HepG2 (cell line): ENCODE data around the gene INO80B. TPM values are rescaled to one million over a fixed set of nuclear protein-coding genes. Genes with fewer than 3 reads are reported as not detected.

Experiments used
- AGO1 ChIP-seq: fragments of 200-400 bp; formaldehyde crosslinking; IDR thresholded peaks from 2 replicates; pipeline ENCODE4 v1.6.1; 2017; ENCODE audit warnings: mild to moderate bottlenecking, low read depth, low read length, moderate library complexity; ENCODE audit not compliant: poor library complexity, severe bottlenecking
- DBP ChIP-seq: sonication (generic); formaldehyde crosslinking; IDR thresholded peaks from 2 replicates; pipeline ENCODE4 v1.4.0; 2020; ENCODE audit warnings: missing genetic modification reagents; ENCODE audit errors: not compliant biosample characterization
- MEIS2 ChIP-seq: sonication (generic); formaldehyde crosslinking; IDR thresholded peaks from 2 replicates; pipeline ENCODE4 v1.9.0; 2021; ENCODE audit warnings: mild to moderate bottlenecking, missing genetic modification reagents
- MIXL1 ChIP-seq: IDR thresholded peaks from 2 replicates; pipeline ENCODE4 v1.6.1; 2016
- MTF2 ChIP-seq: sonication (generic); formaldehyde crosslinking; IDR thresholded peaks from 2 replicates; pipeline ENCODE4 v1.5.0; 2020; ENCODE audit warnings: missing genetic modification reagents, borderline replicate concordance
- ONECUT2 ChIP-seq: sonication (generic); formaldehyde crosslinking; IDR thresholded peaks from 2 replicates; pipeline ENCODE4 v1.4.0; 2020; ENCODE audit warnings: missing genetic modification reagents
- POLR2A ChIP-seq, 2 experiments: IDR thresholded peaks; 2 replicates each; pipeline ENCODE4 v1.6.1; 2011; ENCODE audit warnings: low read depth in 2 of 2, low read length in 2 of 2, mild to moderate bottlenecking in 1 of 2, moderate library complexity in 1 of 2; ENCODE audit not compliant: insufficient read depth in 1 of 2
- SMAD9 ChIP-seq: sonication (generic); formaldehyde crosslinking; IDR thresholded peaks from 2 replicates; pipeline ENCODE4 v1.5.1; 2020; ENCODE audit warnings: mild to moderate bottlenecking, missing genetic modification reagents
- STAG1 ChIP-seq: sonication (generic); formaldehyde crosslinking; IDR thresholded peaks from 2 replicates; pipeline ENCODE4 v1.4.0; 2020; ENCODE audit warnings: missing genetic modification reagents
- ZBED4 ChIP-seq: sonication (generic); formaldehyde crosslinking; IDR thresholded peaks from 2 replicates; pipeline ENCODE4 v1.4.0; 2020; ENCODE audit warnings: missing genetic modification reagents, borderline replicate concordance
- ZBTB43 ChIP-seq: sonication (generic); formaldehyde crosslinking; conservative IDR thresholded peaks from 2 replicates; pipeline ENCODE4 v1.4.0; 2020; ENCODE audit warnings: missing genetic modification reagents
- ZMAT5 ChIP-seq: sonication (generic); formaldehyde crosslinking; IDR thresholded peaks from 2 replicates; pipeline ENCODE4 v1.5.0; 2020; ENCODE audit warnings: mild to moderate bottlenecking, low read depth, missing genetic modification reagents, borderline replicate concordance
- ZNF34 ChIP-seq: sonication (generic); formaldehyde crosslinking; IDR thresholded peaks from 2 replicates; pipeline ENCODE4 v1.4.0; 2020; ENCODE audit warnings: mild to moderate bottlenecking, missing genetic modification reagents, borderline replicate concordance
- ZNF747 ChIP-seq: sonication (generic); formaldehyde crosslinking; IDR thresholded peaks from 2 replicates; pipeline ENCODE4 v1.8.1; 2023; ENCODE audit warnings: missing genetic modification reagents, mild to moderate bottlenecking, borderline replicate concordance
- ZNF768 ChIP-seq: sonication (generic); formaldehyde crosslinking; IDR thresholded peaks from 2 replicates; pipeline ENCODE4 v1.4.0; 2020; ENCODE audit warnings: missing genetic modification reagents
- polyA plus RNA-seq, 8 experiments: library from polyadenylated mRNA; depleted of rRNA in 3 of 8; stranded (reverse) in 7 of 8; unstranded in 1 of 8; fragments of >200 nt; fragmentation: Illumina TruSeq in 4 of 8; extraction: Trizol in 4 of 8; gene quantifications; 2 replicates each; pipeline versions ENCODE4 v1.2.1 to v1.2.3, GENCODE V29; 2011 to 2016; ENCODE audit warnings: low read depth in 4 of 8, missing spikeins in 1 of 8, mixed read lengths in 1 of 8; ENCODE audit not compliant: insufficient read depth in 1 of 8
- total RNA-seq, 5 experiments: library from RNA; depleted of rRNA; stranded (reverse); fragments of >200 nt; fragmentation: Illumina TruSeq; extraction: Trizol; gene quantifications; 2 replicates each; pipeline ENCODE4 v1.2.3, GENCODE V29; 2016; ENCODE audit warnings: low read depth in 1 of 5

The INO80B gene
- total and polyA plus RNA-seq, 2 of the 13 experiments (the other 11 are each of a cell fraction or from before 2014, with no cell fraction given): 6.2 to 14.5 TPM

GRCh38 chr2:74423231-74424095 lies 31.4 kb upstream of the INO80B start (continued):
- no peak for TF ChIP-seq ZMAT5 (CRISPR knock-in tag)
- no peak for TF ChIP-seq MEIS2 (CRISPR knock-in tag)
- no peak for TF ChIP-seq STAG1 (CRISPR knock-in tag)
- TF ChIP-seq POLR2A (IDR thresholded peaks at IDR 0.05; ENCODE audit: insufficient read depth in 1 of 2, low read depth in 2 of 2, low read length in 2 of 2): peak in 1 of 2 experiments; percentile 43; a peak in 3 of 4 replicates
- no peak for TF ChIP-seq ZNF747
- TF ChIP-seq AGO1: peak; percentile 95
- TF ChIP-seq DBP (CRISPR knock-in tag): no peak
- no peak for TF ChIP-seq ZBTB43 (CRISPR knock-in tag)
- no peak for TF ChIP-seq MIXL1 (CRISPR knock-in tag)
- no peak for TF ChIP-seq MTF2 (CRISPR knock-in tag)
- no peak for TF ChIP-seq ONECUT2 (CRISPR knock-in tag)
- TF ChIP-seq ZNF768 (CRISPR knock-in tag): no peak
- TF ChIP-seq ZNF34 (CRISPR knock-in tag): no peak
- no peak for TF ChIP-seq ZBED4 (CRISPR knock-in tag)
- no peak for TF ChIP-seq SMAD9 (CRISPR knock-in tag)
